AG04449 (cell line): ENCODE measurements around the gene TXNDC15.

Experiments used
- CTCF ChIA-PET: fragments of 350-600 bp; formaldehyde crosslinking; extraction: SDS; loops from one replicate; lab custom pipeline; 2021; ENCODE audit warnings: antibody characterized with exemption; lab: Yijun Ruan, JAX
- POLR2A ChIA-PET: fragments of 400-600, 350-600 bp; formaldehyde crosslinking; extraction: SDS; loops from one replicate; lab custom pipeline; 2020; ENCODE audit warnings: antibody characterized with exemption, inconsistent platforms; lab: Yijun Ruan, JAX
- DNase-seq: peaks from one replicate; pipeline ENCODE4 v3.0.0-alpha.2; 2010; ENCODE audit warnings: low read depth, low spot score
- H3K4me3 ChIP-seq: 2 replicates; pipeline ENCODE4 v1.5.1; 2011; ENCODE audit warnings: low read depth, mild to moderate bottlenecking, control low read depth, low read length
- CTCF ChIP-seq: IDR thresholded peaks from one replicate; pipeline ENCODE4 v1.5.1; 2011; ENCODE audit warnings: mild to moderate bottlenecking, moderate library complexity, low read length, control low read depth, inconsistent platforms; ENCODE audit not compliant: insufficient read depth; ENCODE audit errors: missing control alignments

The TXNDC15 gene

GRCh38 chr5:134932508-134932907 is 58.3 kb downstream of the TXNDC15 start:
- H3K4me3 ChIP-seq: no peak overlapping the region
- DNase-seq: no peak
- ChIA-PET POLR2A (no interaction called here), CTCF (interaction anchor here (1.2 to 2.5 kb wide), 2 partner anchors 11 to 15 kb away, joined by 4 to 8 read pairs; no protein-coding TSS in a partner anchor)
- no peak for TF ChIP-seq CTCF

GRCh38 chr5:134934202-134934601 is 60.0 kb downstream of the TXNDC15 start:
- ChIA-PET POLR2A (no interaction called here), CTCF (interaction anchor here (1.4 kb wide), 1 partner anchor 11 kb away, joined by 4 read pairs; no protein-coding TSS in a partner anchor)
- no peak for DNase-seq
- TF ChIP-seq CTCF: no peak
- no peak overlapping the region for H3K4me3 ChIP-seq

- DNase-seq: no peak
- no peak overlapping the region for H3K4me3 ChIP-seq
- POLR2A ChIA-PET: no interaction called here
- TF ChIP-seq CTCF: no peak
- CTCF ChIA-PET: interaction anchor here (1.5 kb wide), 1 partner anchor 10 kb away, joined by 3 read pairs; no protein-coding TSS in a partner anchor
These were observed 61.8 kb downstream of the TXNDC15 start for GRCh38 chr5:134935711-134936602.

GRCh38 chr5:134937526-134937925 is 63.4 kb downstream of the TXNDC15 start:
- POLR2A ChIA-PET: no interaction called here
- no peak for TF ChIP-seq CTCF
- no peak for DNase-seq
- no peak overlapping the region for H3K4me3 ChIP-seq
- CTCF ChIA-PET: no interaction called here

GRCh38 chr5:134938030-134938429 is 63.9 kb downstream of the TXNDC15 start:
- H3K4me3 ChIP-seq: no peak overlapping the region
- ChIA-PET POLR2A (no interaction called here), CTCF (no interaction called here)
- no peak for TF ChIP-seq CTCF
- no peak for DNase-seq

GRCh38 chr5:134939500-134939899 is 65.3 kb downstream of the TXNDC15 start:
- ChIA-PET POLR2A (interaction anchor here (0.6 kb wide), 1 partner anchor 9 kb away, joined by 4 read pairs; no protein-coding TSS in a partner anchor), CTCF (interaction anchor here (0.9 kb wide), 1 partner anchor 35 kb away, joined by 3 read pairs; the partner anchor contains the start of gene PCBD2)
- no peak for TF ChIP-seq CTCF
- no peak overlapping the region for H3K4me3 ChIP-seq
- DNase-seq: no peak
